OCI-LY3 (cell line): ENCODE results near the gene EPHB1.
A peak's percentile ranks its signal among the peaks of the same experiment; 100 is the strongest.

Experiments used
- H2AFZ ChIP-seq: fragments of 200-600, 300-600 bp; shearing (Covaris generic); 2 replicates; pipeline ENCODE4 v1.6.0; 2014; ENCODE audit warnings: antibody characterized with exemption, low read depth, low read length
- H3K27ac ChIP-seq: fragments of 200-600, 300-600 bp; sonication (generic); 2 replicates; pipeline ENCODE4 v1.5.1; 2014; ENCODE audit warnings: mild to moderate bottlenecking, low read length, moderate library complexity, mixed read lengths
- H3K27me3 ChIP-seq: fragments of 200-600, 300-600 bp; sonication (generic); 2 replicates; pipeline ENCODE4 v1.6.1; 2014; ENCODE audit warnings: low read depth, low read length, mixed read lengths
- H3K36me3 ChIP-seq: fragments of 200-600, 300-600 bp; sonication (generic); replicated peaks from 2 replicates; pipeline ENCODE3; 2014; ENCODE audit warnings: low read depth, low read length, mixed read lengths
- H3K4me1 ChIP-seq: fragments of 300-600, 200-600 bp; sonication (generic); 2 replicates; pipeline ENCODE4 v1.6.1; 2014; ENCODE audit warnings: low read length, mixed read lengths
- H3K4me2 ChIP-seq: fragments of 200-600, 300-600 bp; sonication (generic); 2 replicates; pipeline ENCODE4 v1.6.1; 2014; ENCODE audit warnings: low read length, mixed read lengths
- H3K4me3 ChIP-seq: fragments of 300-600, 200-600 bp; sonication (generic); 2 replicates; pipeline ENCODE4 v1.5.1; 2014; ENCODE audit warnings: antibody characterized with exemption, mild to moderate bottlenecking, low read length, moderate library complexity
- H3K79me2 ChIP-seq: fragments of 300-600, 200-600 bp; shearing (Covaris generic); 2 replicates; pipeline ENCODE4 v1.6.1; 2014; ENCODE audit warnings: mild to moderate bottlenecking, low read length, mixed read lengths
- H3K9ac ChIP-seq: fragments of 300-600, 200-600 bp; shearing (Covaris generic); 2 replicates; pipeline ENCODE4 v1.6.0; 2014; ENCODE audit warnings: mild to moderate bottlenecking, low read length, moderate library complexity
- H3K9me3 ChIP-seq: fragments of 200-600, 300-600 bp; shearing (Covaris generic); 2 replicates; pipeline ENCODE4 v1.6.1; 2014; ENCODE audit warnings: low read length, mixed read lengths; ENCODE audit not compliant: insufficient read depth
- H4K20me1 ChIP-seq: fragments of 200-600, 300-600 bp; sonication (generic); 2 replicates; pipeline ENCODE4 v1.6.1; 2016; ENCODE audit warnings: low read length, mixed read lengths; ENCODE audit not compliant: insufficient read depth
- EZH2phosphoT487 ChIP-seq: fragments of 200-600 bp; shearing (Covaris generic); IDR thresholded peaks from 2 replicates; pipeline ENCODE4 v1.6.1; 2018; ENCODE audit warnings: antibody characterized with exemption, mixed run types, low read depth
- TF ChIP-seq, protein P1 (sequence below): fragments of 200-600, 300-600 bp; sonication (generic); IDR thresholded peaks from 2 replicates; pipeline ENCODE4 v1.5.1; 2014; ENCODE audit warnings: antibody characterized with exemption, low read length, low read depth

The EPHB1 gene

DNA sequence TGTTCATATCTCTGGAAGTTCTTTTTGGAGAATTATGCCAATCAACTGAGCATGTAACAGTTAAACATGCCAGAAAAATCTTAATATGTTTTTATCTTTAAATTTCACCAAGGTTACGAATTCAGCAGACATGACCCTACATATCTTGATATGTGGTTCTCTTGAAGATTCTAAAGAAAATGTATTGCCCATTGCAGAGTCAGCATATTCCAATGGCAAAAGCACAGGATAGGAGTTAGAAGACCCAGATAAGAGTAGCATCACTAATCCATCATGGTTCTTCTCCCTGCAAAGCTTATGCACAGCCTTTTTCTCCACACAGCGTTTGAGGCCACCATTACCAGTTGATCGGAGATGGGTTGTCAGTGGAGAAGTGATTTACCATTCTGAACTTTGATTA lies 402.8 kb downstream of the EPHB1 start:
- Histone ChIP-seq H3K79me2 (peaks cover 13% of the 10 kb centered on the region; the same call in 1 of the 2 replicates), H4K20me1 (peaks cover 46% of the 10 kb centered on the region), H3K9me3 (no peaks in the 10 kb centered on the region), H2AFZ (no peak overlapping the region), H3K27me3 (no peaks in the 10 kb centered on the region), H3K4me2 (no peak overlapping the region; the same call in 1 of the 2 replicates), H3K4me3 (no peak overlapping the region), H3K27ac (peak overlapping the region; percentile 75; the same call in 1 of the 2 replicates), H3K9ac (no peak overlapping the region), H3K4me1 (peaks cover 30% of the 10 kb centered on the region), H3K36me3 (peaks cover 81% of the 10 kb centered on the region)
- TF ChIP-seq EZH2phosphoT487, result no peak
- TF ChIP-seq, protein P1, sequence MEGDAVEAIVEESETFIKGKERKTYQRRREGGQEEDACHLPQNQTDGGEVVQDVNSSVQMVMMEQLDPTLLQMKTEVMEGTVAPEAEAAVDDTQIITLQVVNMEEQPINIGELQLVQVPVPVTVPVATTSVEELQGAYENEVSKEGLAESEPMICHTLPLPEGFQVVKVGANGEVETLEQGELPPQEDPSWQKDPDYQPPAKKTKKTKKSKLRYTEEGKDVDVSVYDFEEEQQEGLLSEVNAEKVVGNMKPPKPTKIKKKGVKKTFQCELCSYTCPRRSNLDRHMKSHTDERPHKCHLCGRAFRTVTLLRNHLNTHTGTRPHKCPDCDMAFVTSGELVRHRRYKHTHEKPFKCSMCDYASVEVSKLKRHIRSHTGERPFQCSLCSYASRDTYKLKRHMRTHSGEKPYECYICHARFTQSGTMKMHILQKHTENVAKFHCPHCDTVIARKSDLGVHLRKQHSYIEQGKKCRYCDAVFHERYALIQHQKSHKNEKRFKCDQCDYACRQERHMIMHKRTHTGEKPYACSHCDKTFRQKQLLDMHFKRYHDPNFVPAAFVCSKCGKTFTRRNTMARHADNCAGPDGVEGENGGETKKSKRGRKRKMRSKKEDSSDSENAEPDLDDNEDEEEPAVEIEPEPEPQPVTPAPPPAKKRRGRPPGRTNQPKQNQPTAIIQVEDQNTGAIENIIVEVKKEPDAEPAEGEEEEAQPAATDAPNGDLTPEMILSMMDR, result no peak

DNA sequence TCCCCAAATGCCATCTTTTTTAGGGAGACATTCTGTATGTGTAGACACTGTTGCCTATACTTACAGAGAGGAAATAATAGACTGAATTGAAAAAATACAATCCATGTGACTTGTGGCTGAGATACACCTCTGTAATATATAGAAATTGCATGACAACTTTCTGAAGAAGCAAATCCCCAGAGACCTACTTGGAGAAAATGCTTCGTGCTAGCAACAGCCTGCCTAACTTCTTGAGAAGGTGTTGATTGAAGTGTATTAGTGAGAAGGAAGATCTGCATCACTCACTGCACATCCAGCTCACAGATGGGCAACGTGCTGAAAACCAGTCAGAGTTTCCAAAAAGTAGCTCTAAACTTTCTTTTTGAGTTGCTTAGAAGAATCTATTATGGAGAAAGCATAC lies 404.1 kb downstream of the EPHB1 start:
- no peak overlapping the region; the same call in 1 of the 2 replicates for H3K27ac ChIP-seq
- H3K79me2 ChIP-seq, result peaks cover 13% of the 10 kb centered on the region; the same call in 1 of the 2 replicates
- peaks cover 30% of the 10 kb centered on the region for H3K4me1 ChIP-seq
- no peak overlapping the region for H2AFZ ChIP-seq
- no peak overlapping the region for H3K4me2 ChIP-seq
- H3K27me3 ChIP-seq, result no peaks in the 10 kb centered on the region
- no peaks in the 10 kb centered on the region for H3K9me3 ChIP-seq
- H3K36me3 ChIP-seq, result peaks cover 73% of the 10 kb centered on the region
- H3K4me3 ChIP-seq, result no peak overlapping the region
- no peak for TF ChIP-seq EZH2phosphoT487
- TF ChIP-seq, protein P1, result no peak
- H4K20me1 ChIP-seq, result peaks cover 46% of the 10 kb centered on the region
- H3K9ac ChIP-seq, result no peak overlapping the region

DNA sequence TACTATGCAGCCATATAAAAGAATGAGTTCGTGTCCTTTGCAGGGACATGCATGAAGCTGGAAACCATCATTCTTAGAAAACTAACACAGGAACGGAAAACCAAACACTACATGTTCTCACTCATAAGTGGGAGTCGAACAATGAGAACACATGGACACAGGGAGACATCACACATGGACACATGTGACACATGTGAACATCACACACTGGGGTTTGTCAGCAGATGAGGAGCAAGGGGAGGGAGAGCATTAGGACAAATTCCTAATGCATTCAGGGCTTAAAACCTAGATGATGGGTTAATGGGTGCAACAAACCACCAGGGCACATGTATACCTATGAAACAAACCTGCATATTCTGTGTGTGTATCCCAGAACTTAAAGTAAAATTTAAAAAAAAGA lies 408.0 kb downstream of the EPHB1 start:
- Histone ChIP-seq H3K4me2 (no peak overlapping the region), H3K4me1 (peaks cover 10% of the 10 kb centered on the region; the same call in 1 of the 2 replicates), H3K27me3 (no peaks in the 10 kb centered on the region), H3K27ac (no peak overlapping the region), H4K20me1 (peaks cover 39% of the 10 kb centered on the region), H3K79me2 (peaks cover 19% of the 10 kb centered on the region), H2AFZ (no peak overlapping the region), H3K9me3 (no peaks in the 10 kb centered on the region), H3K36me3 (peaks cover 70% of the 10 kb centered on the region), H3K9ac (no peak overlapping the region), H3K4me3 (no peak overlapping the region)
- TF ChIP-seq EZH2phosphoT487, result no peak
- TF ChIP-seq, protein P1, result no peak

DNA sequence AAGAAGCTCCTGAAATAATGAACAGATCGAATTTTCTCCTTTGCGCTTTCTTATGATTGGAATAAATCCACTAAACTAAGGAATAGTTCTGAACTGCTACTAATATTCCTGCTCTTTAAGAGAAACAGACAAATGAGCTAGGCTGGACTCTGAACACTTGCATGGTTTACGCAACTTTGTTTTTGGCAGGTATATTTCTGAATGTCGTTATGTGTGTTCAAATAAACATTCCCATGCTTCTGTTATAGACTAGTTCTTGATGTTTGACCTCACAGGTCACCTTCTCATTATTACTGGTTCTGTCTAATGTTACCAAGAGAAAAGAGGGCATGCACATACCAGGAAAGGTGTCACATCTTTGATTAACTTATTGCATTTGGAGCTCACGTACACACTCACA lies 418.2 kb downstream of the EPHB1 start:
- H3K36me3 ChIP-seq, result peaks cover 71% of the 10 kb centered on the region
- TF ChIP-seq, protein P1, result no peak
- TF ChIP-seq EZH2phosphoT487, result no peak
- H3K4me1 ChIP-seq, result no peaks in the 10 kb centered on the region
- no peak overlapping the region for H3K27ac ChIP-seq
- no peak overlapping the region for H2AFZ ChIP-seq
- no peak overlapping the region for H3K9ac ChIP-seq
- no peaks in the 10 kb centered on the region for H3K27me3 ChIP-seq
- H3K4me3 ChIP-seq, result no peak overlapping the region
- no peak overlapping the region for H3K4me2 ChIP-seq
- H3K9me3 ChIP-seq, result no peaks in the 10 kb centered on the region
- H4K20me1 ChIP-seq, result peaks cover 42% of the 10 kb centered on the region
- H3K79me2 ChIP-seq, result no peaks in the 10 kb centered on the region
